ENCODE measurements around the gene LANCL3.

LANCL3 gene

DNA sequence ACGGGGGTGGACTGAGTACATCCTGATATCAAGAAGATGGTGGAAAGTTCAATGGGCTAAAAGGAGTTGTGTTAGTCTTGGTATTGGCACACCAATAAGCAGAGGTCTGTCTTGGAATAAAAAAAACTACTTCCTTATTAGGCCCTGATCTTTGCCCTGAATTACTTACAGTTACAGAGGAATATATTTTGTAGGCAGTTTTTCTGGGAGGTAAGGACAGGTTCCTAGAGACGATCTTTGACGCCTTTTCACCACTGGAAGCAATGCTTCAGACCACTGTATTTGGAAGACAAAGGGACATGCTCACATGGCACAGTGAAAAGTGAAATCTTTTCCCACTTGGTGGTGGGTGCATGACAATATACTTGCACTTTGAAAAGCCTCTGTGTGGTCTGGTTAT lies 113.5 kb downstream of the LANCL3 start:
- no peak for DNase-seq

DNA sequence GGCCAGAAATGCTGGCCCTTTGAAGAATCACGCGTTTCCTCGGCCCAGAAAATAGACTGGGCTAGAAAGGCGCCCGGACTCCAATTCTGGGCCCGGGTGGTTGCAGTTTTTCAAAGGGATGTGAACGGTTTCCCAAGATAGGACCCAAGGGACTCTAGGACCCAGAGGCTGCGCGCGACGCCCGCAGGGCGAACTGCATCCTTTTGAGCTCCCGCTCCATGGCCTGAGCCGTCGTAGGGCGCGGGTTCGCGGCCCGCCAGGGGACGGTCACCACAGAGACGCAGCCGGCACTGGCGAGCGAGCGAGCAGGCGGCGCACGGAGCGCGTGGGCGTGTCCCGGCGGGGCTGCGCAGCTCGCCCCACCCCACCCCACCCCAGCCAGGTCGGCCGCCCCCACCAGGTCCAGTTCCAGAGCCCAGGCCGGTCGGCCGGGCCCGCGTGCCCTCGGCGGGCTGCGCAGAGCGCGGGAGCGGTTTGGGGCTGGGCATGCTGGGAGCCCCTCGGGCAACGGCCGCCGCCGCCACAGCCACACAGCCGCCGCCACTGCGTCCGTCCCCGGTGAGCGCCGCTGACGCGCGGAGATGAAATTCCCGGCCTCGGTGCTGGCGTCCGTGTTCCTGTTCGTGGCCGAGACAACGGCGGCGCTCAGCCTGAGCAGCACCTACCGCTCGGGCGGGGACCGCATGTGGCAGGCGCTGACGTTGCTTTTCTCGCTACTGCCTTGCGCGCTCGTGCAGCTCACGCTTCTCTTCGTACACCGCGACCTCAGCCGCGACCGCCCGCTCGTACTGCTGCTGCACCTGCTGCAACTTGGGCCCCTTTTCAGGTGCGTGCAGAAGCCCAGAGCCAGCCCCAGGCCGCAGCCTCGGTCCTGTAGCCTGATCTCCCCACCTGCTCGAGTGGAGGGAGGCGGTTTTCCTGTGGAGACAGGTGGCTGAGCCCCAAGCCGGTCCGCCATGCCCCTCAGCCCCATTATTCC lies 114.2 kb downstream of the LANCL3 start, which contains the start of gene XK:
TSS of gene XK (plus strand) at position 411 of the 979 bp plus-strand sequence. CDS start at position 582, 171 bp downstream.
- peak; percentile 2 for DNase-seq

DNA sequence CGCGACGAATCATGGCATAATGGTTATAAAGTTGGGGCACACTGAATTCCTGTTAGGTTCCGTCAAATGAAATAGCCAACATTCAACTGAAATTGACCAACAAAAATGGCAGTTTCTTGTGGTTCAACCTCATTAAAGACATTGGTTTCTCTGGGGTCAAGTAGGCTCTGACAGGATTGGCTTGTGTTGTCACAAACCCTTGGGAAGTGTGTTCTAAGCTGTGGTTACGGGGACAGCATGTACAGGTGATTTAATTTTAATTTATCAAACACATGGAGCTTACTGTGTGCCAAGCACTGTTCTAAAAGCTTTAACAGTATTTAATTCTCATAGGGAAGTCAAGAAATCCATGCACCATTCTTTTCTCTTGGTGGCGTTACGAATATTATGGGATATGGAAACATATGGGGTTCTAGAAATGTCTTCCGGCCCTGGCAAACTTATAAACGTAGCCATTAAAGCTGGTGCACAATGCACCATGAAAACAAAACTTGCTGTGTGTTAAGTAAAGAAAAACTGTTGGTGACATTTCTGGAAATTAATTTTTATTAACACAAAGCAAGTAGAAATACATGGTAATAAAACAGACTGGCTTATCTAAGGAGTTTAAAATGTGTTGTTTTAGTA lies 115.0 kb downstream of the LANCL3 start:
- DNase-seq = no peak

DNA sequence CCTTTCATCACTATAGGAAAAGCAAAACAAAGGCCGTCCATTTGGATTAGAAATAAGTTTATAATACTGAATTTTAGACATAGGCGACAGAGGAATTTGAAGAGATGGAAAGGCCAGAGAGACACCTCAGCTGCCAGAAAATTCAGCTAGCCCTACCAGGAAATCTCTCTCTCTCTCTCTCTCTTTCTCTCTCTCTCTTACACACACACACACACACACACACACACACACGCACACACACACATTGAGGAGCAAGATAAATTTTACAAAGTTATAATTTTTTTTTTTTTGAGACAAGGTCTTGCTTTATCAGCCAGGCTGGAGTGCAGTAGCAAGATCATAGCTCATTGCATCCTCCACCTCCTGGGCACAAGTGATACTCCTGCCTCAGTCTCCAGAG lies 115.5 kb downstream of the LANCL3 start:
- DNase-seq = no peak

DNA sequence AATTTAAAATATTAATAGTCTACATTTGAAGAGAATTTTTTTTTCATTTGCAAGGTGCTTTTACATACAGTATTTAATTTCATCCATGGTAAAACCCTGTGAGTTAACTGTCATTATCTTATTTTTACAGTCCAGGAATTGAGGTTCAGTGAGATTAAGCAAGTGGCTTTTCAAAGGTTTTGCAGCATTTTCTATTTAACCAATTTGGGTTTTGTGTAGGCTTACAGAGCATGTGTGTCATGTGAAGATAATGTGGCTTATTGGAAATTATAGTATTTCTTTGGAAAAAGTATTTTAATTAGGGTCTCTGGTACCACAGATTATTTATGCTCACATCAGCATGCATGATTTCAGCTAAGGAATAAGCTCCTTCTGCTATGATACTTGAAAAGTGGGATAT lies 118.7 kb downstream of the LANCL3 start:
- no peak for DNase-seq

DNA sequence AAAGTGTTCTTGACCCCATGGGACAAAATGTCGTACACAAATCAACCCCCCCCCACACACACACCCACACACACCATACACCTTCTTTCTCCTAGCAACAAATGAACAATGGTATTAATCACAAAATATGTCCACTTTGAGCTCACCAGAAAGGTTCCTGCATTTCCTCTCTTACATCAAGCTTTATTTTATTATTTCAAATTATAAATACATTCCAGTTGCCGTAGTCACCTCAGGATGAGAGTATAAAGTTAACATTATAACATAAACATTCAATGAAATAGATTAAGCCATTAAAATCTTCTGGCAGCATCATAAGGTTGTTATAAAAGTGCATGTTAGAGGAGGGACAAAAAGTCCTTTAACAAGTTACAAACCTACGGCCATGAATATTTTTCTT lies 121.5 kb downstream of the LANCL3 start:
- DNase-seq = no peak

DNA sequence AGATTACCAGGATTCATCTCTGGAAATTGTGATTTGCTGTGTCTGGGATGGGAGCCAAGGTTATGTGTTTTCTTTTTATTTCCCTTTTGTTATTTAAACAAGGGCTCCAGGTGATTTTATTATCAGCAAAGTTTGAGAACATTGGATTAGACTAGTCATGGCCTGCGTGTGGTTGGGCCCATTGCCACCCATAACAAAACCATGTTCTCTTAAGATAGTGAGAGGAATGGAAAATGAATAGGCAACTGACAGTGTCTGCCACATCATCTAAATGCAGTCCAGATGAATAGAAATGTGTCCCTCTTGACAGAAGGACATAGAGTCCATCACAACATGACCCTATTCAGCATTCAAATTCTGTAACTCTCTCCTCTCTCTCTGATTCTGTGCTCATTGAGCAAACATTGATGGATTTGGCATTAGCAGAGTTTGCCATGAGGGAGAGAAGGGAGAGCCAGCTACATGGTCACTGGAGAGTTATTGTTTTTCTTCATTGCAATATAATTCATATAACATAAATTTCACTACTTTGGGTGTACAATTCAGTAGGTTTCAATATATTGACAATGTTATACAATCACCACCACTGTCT lies 125.8 kb downstream of the LANCL3 start:
- DNase-seq = no peak

DNA sequence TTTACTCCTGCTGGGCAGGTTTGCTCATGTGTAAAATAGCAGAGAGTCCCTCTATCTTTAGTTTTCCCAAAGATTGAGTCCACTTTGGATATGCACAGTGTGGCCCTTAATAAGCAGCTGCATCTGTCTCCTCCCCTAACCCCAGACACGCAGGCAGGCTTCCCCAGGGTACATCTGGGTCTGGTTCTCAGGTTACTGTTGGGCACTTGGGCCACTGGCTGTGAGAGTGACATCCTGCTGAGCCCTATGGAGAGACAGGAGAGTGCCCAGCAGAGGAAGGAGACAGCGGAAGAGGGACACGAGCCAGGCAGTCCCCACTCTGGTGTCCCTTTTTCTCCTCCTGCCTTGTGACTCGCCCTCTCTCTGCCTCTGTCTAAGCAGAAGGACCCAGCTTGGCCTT lies 130.1 kb downstream of the LANCL3 start:
- no peak for DNase-seq

DNA sequence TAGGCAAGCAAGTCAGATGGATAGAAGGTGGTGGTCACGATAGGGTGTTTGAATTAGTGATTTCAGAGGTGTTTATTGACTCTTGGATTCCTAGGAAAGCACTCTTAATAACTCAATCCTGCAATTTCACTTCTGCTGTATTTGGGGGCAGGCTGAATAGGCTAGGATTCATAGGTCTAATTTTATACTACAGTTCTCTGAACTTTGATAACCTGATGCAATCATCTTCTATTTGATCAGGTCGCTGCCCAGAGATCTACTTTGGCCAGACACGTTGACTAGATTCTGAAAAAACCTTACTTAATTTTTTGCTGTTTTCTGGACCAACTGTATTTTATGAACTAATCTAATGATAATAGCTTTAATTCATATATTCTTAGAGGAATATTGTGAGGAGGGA lies 140.5 kb downstream of the LANCL3 start:
- DNase-seq = no peak

DNA sequence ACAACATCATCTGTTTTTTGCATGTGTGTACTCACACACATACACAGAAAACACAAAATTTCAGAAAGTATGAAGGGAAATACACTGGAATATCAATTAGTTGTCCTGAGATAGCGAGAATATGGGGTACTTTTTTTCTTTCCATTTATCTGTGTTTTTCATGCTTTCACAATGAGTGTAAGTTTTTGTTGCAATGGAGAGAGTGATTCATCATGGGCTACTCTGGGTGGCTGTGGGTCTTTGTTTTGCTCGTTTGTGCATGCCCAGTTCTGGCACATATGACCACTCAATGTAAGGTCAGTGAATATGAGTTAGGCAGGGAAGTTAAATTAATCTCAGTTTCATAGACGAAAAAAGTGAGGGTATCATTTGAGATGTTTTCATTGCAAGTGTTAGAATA lies 141.0 kb downstream of the LANCL3 start:
- no peak for DNase-seq

DNA sequence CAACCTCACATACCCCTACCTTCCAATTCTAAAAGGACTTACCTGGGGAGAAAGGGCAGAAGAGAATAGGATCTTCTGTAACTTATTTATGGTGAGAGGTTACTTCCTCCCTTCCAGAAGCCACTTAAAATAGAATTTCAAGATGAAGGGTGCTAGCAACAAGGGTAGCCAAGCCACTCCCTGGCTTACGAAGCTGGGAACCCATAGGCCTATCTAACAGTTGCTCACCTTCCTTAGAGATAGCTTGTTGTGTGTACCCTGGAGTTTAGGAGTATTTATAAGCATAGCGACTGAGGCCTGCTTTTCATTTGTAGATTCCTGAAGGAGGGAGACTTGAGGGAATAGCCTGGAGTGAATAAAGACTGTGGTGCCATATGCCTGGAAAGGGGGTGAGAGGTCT lies 143.0 kb downstream of the LANCL3 start:
- DNase-seq = no peak

DNA sequence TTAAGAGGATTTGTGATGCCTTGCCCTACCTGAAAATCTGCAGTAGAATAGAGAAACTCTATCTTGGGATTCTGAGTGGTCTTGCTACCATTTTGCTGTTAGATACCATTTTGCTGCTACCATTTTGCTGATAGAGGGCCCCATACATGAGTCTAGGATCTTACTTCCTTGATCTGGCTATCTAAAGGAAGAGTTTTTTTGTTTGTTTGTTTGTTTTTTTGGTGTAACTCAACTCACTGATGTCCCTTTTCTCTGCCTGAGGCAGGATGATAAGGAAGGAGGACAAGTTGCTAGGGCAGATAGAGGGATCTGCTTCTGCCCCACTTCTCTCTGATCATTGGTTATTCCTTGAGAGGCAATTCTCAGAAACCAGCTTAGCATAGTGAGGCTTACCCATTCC lies 145.1 kb downstream of the LANCL3 start:
- no peak for DNase-seq

DNA sequence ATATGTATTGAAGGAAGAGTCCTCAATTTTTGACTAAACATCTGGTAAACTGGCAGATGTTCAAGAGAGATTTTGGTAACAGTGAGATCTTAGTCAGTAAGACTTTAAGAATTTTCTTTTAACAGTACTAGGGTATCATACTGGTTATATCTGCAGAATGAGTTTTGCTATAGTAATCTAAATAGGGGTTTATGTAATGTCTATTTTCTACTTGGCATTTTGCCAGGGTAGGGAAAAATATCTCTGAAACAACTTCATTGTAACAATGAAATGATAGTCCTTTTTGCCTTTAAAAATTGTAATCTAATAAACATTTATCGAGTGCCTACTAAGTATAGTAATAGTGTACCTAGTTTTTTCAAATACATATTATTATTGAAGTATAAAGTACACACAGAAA lies 146.2 kb downstream of the LANCL3 start:
- DNase-seq = no peak

DNA sequence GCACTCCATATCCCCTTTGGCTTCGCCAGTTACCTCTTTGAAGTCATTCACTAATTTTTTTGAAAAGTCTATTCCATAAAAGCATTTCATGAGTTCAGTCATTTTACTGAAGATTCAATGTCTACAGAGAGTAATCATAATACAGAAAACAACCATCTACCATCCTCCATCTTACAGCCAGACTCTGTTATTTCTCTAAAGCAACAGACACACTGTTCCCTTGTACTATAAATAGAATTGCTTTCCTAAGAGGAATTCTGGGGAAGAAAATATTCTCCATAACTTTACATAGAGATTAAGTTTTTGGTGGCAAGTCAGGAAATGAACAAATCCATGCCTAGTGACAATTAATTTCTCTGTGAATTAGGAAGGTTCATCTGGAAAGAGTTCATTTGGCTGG lies 151.1 kb downstream of the LANCL3 start:
- no peak for DNase-seq

DNA sequence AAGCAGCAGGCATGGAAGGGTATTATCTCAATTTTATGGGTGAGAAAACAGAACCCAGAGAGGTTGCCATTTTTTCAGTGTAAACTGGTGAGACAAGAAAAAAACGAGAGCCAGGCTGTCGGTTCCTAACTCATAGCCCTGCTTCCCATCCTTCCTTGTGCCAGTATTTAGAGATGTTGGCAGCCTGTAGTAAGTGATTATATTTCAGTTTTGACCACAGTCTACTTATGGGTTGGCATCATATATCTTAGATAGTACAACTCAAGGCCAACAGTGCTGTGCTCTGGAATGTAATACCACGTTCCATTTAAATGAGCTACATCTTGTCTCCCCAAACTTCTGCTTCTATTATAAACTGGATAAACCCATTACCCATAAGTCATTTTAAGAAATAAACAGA lies 154.9 kb downstream of the LANCL3 start:
- no peak for DNase-seq
